ENCODE results near the gene PHLPP1.

DNA sequence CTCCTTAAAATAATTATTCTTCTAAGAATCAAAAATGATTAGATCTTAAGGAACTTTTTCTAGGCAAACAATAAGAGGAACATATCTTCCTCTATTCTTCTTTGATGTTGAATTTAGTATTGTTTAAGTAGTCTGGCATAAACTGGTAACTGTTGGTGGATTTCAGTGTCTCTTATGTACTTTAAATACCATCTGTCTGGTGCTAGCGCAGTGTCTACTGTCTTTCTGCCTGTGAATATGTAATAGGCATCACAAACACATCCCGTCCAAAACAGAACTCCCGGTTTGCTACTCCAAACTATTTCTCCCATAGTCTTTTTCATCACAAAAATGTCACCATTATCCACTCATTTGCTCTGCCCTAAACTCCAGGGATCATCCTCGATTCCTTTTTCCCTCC lies 281.7 kb downstream of the PHLPP1 start:
- no peak for TF ChIP-seq POLR2A (IDR thresholded peaks at IDR 0.05; ENCODE audit: low read length)
- no peak for TF ChIP-seq GATA1 (IDR thresholded peaks at IDR 0.05; ENCODE audit: low read depth, low read length)
